Measurements from ENCODE around the gene HOXD1.

The HOXD1 gene

DNA sequence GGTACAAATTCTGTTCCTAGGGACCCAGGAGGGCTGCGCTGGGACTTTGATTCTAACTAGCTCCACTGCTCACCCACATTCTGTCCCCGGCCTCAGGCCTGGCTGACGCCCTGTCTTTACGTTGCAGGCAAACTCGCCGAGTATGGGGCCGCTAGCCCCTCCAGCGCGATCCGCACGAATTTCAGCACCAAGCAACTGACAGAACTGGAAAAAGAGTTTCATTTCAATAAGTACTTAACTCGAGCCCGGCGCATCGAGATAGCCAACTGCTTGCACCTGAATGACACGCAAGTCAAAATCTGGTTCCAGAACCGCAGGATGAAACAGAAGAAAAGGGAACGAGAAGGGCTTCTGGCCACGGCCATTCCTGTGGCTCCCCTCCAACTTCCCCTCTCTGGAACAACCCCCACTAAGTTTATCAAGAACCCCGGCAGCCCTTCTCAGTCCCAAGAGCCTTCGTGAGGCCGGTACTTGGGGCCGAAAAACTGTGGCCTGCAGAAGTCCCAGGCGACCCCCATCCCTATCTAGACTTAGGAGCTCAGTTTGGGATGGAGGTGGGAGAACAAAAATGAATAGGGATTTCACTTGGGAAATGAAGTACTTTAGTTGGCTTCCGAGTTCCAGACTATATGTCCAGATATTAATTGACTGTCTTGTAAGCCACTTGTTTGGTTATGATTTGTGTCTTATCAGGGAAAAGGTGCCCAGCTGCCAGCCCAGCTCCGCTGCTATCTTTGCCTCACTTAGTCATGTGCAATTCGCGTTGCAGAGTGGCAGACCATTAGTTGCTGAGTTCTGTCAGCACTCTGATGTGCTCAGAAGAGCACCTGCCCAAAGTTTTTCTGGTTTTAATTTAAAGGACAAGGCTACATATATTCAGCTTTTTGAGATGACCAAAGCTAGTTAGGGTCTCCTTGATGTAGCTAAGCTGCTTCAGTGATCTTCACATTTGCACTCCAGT, 1.5 kb downstream of the HOXD1 start:
- no peaks in the 10 kb centered on the region for H3K36me3 ChIP-seq (ENCODE audit: control insufficient read depth, insufficient read depth, low read length)
- no peak overlapping the region for H3K27ac ChIP-seq (ENCODE audit: low read depth, low read length, severe bottlenecking)
- no peaks in the 10 kb centered on the region for H3K9me3 ChIP-seq (ENCODE audit: control insufficient read depth, low read length)
- H3K4me1 ChIP-seq (ENCODE audit: control insufficient read depth, insufficient read depth, low read length, poor library complexity, severe bottlenecking): no peaks in the 10 kb centered on the region
- 9 to 11% methylated on average over 17 to 20 of the region's 28 CpGs for WGBS, 2 experiments (ENCODE audit: insufficient coverage in 2 of 2)
- peak overlapping the region; percentile 30 for H3K4me3 ChIP-seq (ENCODE audit: extremely low read depth, insufficient read depth, low read length, poor library complexity, severe bottlenecking)

DNA sequence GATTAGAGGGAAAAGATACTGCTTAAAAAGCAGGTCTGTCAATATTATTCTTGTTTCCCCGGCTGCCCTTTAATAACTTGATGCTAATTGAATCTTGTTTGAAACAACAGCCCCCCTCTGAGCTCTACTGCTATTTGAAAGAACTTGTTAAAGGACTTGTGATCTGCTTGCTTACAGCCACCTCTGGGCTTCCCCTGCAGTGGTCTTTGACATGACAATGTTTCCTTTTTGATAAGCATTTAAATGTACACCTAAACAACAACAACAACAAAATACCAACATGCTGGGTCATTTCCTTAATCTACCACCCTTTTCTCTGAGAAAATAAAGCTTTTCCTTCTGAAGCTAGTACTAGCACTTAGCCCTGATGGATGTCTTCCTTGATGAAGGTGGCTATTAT, 3.9 kb downstream of the HOXD1 start:
- no peaks in the 10 kb centered on the region for H3K36me3 ChIP-seq (ENCODE audit: control insufficient read depth, insufficient read depth, low read length)
- no peaks in the 10 kb centered on the region for H3K9me3 ChIP-seq (ENCODE audit: control insufficient read depth, low read length)
- no peak overlapping the region for H3K4me3 ChIP-seq (ENCODE audit: extremely low read depth, insufficient read depth, low read length, poor library complexity, severe bottlenecking)
- WGBS, 2 experiments (ENCODE audit: insufficient coverage in 2 of 2): 8% methylated on average over 1 of the region's 1 CpG; no CpG with 5 or more reads in 1 of the 2 experiments
- no peaks in the 10 kb centered on the region for H3K4me1 ChIP-seq (ENCODE audit: control insufficient read depth, insufficient read depth, low read length, poor library complexity, severe bottlenecking)
- no peak overlapping the region for H3K27ac ChIP-seq (ENCODE audit: low read depth, low read length, severe bottlenecking)

DNA sequence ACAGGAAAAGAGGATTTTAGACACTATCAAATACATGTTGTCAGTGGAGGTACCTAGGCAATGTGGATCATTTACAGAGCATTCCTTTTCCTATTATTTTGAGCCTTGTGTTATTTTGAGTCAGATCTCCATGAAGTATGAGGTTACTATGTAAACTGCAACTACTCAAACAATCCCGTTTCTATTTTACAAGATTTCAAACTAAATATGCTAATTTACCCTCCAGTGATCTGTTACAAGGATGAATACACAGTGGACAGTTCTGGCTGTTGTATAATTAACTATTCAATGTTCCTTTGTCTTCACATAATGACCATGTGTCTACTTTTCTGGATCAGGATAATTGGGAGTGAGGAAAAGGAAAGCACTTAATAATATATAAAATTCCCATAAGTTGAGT, 4.6 kb downstream of the HOXD1 start:
- H3K4me1 ChIP-seq (ENCODE audit: control insufficient read depth, insufficient read depth, low read length, poor library complexity, severe bottlenecking): no peaks in the 10 kb centered on the region
- no peak overlapping the region for H3K27ac ChIP-seq (ENCODE audit: low read depth, low read length, severe bottlenecking)
- WGBS, 2 experiments (ENCODE audit: insufficient coverage in 2 of 2): no CpG with 5 or more reads among the region's 1 CpG
- H3K36me3 ChIP-seq (ENCODE audit: control insufficient read depth, insufficient read depth, low read length): no peaks in the 10 kb centered on the region
- H3K9me3 ChIP-seq (ENCODE audit: control insufficient read depth, low read length): no peaks in the 10 kb centered on the region
- H3K4me3 ChIP-seq (ENCODE audit: extremely low read depth, insufficient read depth, low read length, poor library complexity, severe bottlenecking): no peak overlapping the region

DNA sequence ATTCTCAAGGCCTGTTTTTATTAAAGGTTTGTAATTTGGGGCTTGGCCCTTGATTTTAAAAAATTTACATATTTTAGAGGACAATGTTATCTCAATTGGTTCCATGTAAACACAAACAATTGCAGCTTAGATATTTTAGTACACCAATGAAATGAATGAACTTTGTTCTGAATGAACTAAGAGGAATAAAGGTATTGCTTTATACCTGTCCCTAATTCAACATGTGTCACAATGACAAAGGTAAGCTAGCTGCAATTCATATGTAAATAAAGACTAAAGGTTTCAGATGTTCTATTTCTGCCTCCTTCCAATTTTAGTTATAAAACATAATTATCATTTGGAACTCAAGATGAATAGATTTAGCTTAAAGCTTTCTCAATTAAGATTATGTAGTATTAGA, 11.4 kb downstream of the HOXD1 start:
- no peak overlapping the region for H3K4me3 ChIP-seq (ENCODE audit: extremely low read depth, insufficient read depth, low read length, poor library complexity, severe bottlenecking)
- H3K9me3 ChIP-seq (ENCODE audit: control insufficient read depth, low read length): no peaks in the 10 kb centered on the region
- no peaks in the 10 kb centered on the region for H3K4me1 ChIP-seq (ENCODE audit: control insufficient read depth, insufficient read depth, low read length, poor library complexity, severe bottlenecking)
- no peaks in the 10 kb centered on the region for H3K36me3 ChIP-seq (ENCODE audit: control insufficient read depth, insufficient read depth, low read length)
- no peak overlapping the region for H3K27ac ChIP-seq (ENCODE audit: low read depth, low read length, severe bottlenecking)

DNA sequence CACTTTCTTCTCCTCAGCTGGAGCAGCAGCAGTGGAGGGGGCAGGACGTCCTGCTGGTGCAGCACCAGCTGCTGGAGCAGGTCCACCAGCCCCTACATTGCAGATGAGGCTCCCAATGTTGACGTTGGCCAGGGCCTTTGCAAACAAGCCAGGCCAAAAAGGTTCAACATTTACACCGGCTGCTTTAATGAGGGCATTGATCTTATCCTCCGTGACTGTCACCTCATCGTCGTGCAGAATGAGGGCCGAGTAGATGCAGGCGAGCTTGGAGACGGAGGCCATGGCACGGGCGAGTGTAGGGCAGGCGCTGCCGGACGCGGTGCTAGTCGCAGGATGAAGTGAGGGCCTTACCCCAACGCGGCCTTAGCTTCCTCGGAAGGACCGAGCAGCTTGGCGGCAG, 12.5 kb downstream of the HOXD1 start:
- H3K27ac ChIP-seq (ENCODE audit: low read depth, low read length, severe bottlenecking): no peak overlapping the region
- WGBS, 2 experiments (ENCODE audit: insufficient coverage in 2 of 2): 85 to 88% methylated on average over 7 to 19 of the region's 21 CpGs
- no peaks in the 10 kb centered on the region for H3K36me3 ChIP-seq (ENCODE audit: control insufficient read depth, insufficient read depth, low read length)
- H3K9me3 ChIP-seq (ENCODE audit: control insufficient read depth, low read length): no peaks in the 10 kb centered on the region
- H3K4me1 ChIP-seq (ENCODE audit: control insufficient read depth, insufficient read depth, low read length, poor library complexity, severe bottlenecking): no peaks in the 10 kb centered on the region
- no peak overlapping the region for H3K4me3 ChIP-seq (ENCODE audit: extremely low read depth, insufficient read depth, low read length, poor library complexity, severe bottlenecking)

DNA sequence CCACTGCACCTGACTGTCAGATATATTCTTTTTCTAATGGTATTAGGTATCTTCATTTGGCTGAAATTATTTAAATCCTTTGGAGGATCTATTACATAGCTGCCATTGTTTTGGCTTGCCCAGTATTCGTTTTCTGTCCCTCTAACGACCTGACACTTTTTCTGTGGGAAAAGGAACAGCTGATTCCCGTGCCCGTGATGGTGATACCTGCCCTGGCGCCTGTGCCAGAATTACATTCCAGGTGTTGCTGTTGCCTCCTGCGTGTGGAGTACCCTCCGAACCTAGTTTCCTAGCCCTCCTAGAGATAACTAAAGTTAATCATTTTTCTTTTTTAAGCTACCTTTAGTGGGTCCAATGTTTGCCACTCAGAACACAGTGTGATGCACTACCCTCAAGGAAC, 14.0 kb downstream of the HOXD1 start:
- 86 to 90% methylated on average over 6 to 7 of the region's 7 CpGs for WGBS, 2 experiments (ENCODE audit: insufficient coverage in 2 of 2)
- H3K36me3 ChIP-seq (ENCODE audit: control insufficient read depth, insufficient read depth, low read length): no peaks in the 10 kb centered on the region
- H3K4me3 ChIP-seq (ENCODE audit: extremely low read depth, insufficient read depth, low read length, poor library complexity, severe bottlenecking): no peak overlapping the region
- H3K9me3 ChIP-seq (ENCODE audit: control insufficient read depth, low read length): no peaks in the 10 kb centered on the region
- no peaks in the 10 kb centered on the region for H3K4me1 ChIP-seq (ENCODE audit: control insufficient read depth, insufficient read depth, low read length, poor library complexity, severe bottlenecking)
- H3K27ac ChIP-seq (ENCODE audit: low read depth, low read length, severe bottlenecking): no peak overlapping the region

DNA sequence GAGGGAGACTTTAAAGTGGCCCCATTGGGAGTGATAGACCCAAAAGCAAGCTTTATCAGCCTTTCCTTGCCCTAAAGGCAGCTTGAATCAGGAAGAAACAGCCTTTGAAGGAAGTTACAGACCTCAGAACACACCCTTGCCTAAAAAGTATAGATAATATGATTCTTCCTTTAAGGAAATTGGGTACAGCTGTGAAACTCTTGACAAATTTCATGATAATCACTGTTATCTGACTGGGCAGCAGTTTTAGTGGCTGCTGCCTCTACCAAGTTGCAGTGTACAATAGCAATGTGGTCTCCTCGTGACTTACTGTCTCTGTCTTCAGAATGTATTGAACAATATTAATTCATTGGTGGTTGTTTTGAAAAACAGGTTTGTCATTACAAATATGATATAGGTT, 16.7 kb downstream of the HOXD1 start:
- H3K36me3 ChIP-seq (ENCODE audit: control insufficient read depth, insufficient read depth, low read length): no peaks in the 10 kb centered on the region
- H3K9me3 ChIP-seq (ENCODE audit: control insufficient read depth, low read length): no peaks in the 10 kb centered on the region
- no peak overlapping the region for H3K27ac ChIP-seq (ENCODE audit: low read depth, low read length, severe bottlenecking)
- no peaks in the 10 kb centered on the region for H3K4me1 ChIP-seq (ENCODE audit: control insufficient read depth, insufficient read depth, low read length, poor library complexity, severe bottlenecking)
- 80 to 100% methylated on average over 1 of the region's 1 CpG for WGBS, 2 experiments (ENCODE audit: insufficient coverage in 2 of 2)
- H3K4me3 ChIP-seq (ENCODE audit: extremely low read depth, insufficient read depth, low read length, poor library complexity, severe bottlenecking): no peak overlapping the region

DNA sequence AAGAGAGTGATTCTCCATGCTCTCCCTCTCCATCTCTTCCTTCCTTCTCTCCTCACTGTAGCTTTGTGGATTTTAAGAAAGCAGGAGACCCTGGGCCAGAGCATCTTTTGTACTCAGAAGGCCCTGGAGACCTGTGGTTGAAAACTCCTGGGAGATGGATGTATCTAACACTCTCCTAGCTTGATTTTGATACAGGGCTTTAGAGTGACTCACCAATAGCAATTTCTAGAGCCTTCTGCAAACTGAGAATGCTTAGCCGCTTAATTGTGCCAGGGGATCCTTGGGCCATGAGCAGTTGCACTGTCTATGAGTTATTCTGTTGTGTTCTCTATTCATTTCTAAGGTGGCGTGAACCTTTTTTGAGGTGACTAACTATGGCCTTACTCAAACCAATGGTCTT, 17.7 kb downstream of the HOXD1 start:
- no peaks in the 10 kb centered on the region for H3K9me3 ChIP-seq (ENCODE audit: control insufficient read depth, low read length)
- no peaks in the 10 kb centered on the region for H3K36me3 ChIP-seq (ENCODE audit: control insufficient read depth, insufficient read depth, low read length)
- H3K27ac ChIP-seq (ENCODE audit: low read depth, low read length, severe bottlenecking): no peak overlapping the region
- H3K4me3 ChIP-seq (ENCODE audit: extremely low read depth, insufficient read depth, low read length, poor library complexity, severe bottlenecking): no peak overlapping the region
- no peaks in the 10 kb centered on the region for H3K4me1 ChIP-seq (ENCODE audit: control insufficient read depth, insufficient read depth, low read length, poor library complexity, severe bottlenecking)
- 100% methylated on average over 1 of the region's 2 CpGs; no CpG with 5 or more reads in 1 of the 2 experiments for WGBS, 2 experiments (ENCODE audit: insufficient coverage in 2 of 2)

DNA sequence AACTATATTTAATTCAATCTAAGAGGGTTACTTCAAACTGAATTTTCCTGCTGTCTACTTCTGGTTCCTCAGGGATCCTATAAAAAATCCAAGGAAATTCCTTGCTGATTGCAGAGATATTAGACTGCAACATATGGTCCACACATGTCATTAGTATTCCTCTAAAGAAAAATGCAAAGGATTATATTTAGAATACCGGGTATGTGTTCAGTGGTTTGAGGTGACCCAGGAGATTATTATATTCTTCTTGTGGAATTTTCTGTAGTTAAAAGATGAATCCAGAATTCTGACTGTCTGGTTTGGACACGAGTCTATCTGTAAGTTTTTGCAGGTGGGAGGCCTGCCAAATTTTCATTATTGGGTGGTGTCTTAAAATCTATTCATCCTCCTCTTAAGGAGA, 18.2 kb downstream of the HOXD1 start:
- no peak overlapping the region for H3K27ac ChIP-seq (ENCODE audit: low read depth, low read length, severe bottlenecking)
- H3K4me3 ChIP-seq (ENCODE audit: extremely low read depth, insufficient read depth, low read length, poor library complexity, severe bottlenecking): no peak overlapping the region
- H3K9me3 ChIP-seq (ENCODE audit: control insufficient read depth, low read length): no peaks in the 10 kb centered on the region
- H3K4me1 ChIP-seq (ENCODE audit: control insufficient read depth, insufficient read depth, low read length, poor library complexity, severe bottlenecking): no peaks in the 10 kb centered on the region
- WGBS, 2 experiments (ENCODE audit: insufficient coverage in 2 of 2): 84% methylated on average over 2 of the region's 2 CpGs; no CpG with 5 or more reads in 1 of the 2 experiments
- H3K36me3 ChIP-seq (ENCODE audit: control insufficient read depth, insufficient read depth, low read length): no peaks in the 10 kb centered on the region

DNA sequence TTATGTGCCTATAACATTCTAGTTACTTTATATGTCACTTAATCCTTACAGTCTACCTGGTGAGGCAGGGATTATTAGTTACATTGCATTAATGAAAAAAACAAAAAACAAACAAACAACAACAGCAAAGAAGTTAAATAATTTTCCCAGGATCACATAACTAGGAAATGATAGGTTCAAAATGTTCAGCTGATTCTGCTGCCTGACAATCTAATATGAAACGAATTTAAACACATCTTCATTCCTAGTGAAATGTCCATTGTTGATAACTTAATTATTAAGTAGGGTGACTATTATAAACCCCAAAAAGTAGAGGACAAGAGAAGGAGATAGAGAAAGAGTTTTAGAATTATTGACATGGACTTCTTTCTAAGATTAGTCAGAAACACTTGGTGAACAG, 22.6 kb downstream of the HOXD1 start:
- Histone ChIP-seq H3K36me3 (ENCODE audit: control insufficient read depth, insufficient read depth, low read length) (no peaks in the 10 kb centered on the region), H3K27ac (ENCODE audit: low read depth, low read length, severe bottlenecking) (no peak overlapping the region), H3K4me1 (ENCODE audit: control insufficient read depth, insufficient read depth, low read length, poor library complexity, severe bottlenecking) (no peaks in the 10 kb centered on the region), H3K9me3 (ENCODE audit: control insufficient read depth, low read length) (no peaks in the 10 kb centered on the region), H3K4me3 (ENCODE audit: extremely low read depth, insufficient read depth, low read length, poor library complexity, severe bottlenecking) (no peak overlapping the region)
- no CpG with 5 or more reads among the region's 1 CpG for WGBS, 2 experiments (ENCODE audit: insufficient coverage in 2 of 2)

DNA sequence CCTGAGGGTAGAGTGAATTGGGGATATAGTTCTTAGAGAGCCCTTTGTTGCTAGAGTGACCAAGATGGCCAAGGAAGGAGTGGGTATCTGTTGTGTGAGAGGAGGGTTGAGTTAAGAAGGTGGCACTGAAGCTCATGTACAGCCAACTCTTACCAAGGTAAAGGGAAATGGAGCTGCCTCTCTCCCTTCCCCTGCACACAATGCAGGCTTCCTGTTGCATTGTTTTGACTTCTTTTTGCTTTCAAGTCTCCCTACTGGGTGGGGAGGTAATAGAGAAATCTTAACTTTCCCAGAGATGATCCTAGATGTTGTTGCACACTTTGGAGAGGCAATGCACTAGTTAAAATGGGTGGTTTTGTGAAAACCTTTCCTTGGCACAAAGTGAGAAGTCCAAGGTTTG, 23.8 kb downstream of the HOXD1 start:
- no peaks in the 10 kb centered on the region for H3K4me1 ChIP-seq (ENCODE audit: control insufficient read depth, insufficient read depth, low read length, poor library complexity, severe bottlenecking)
- no peak overlapping the region for H3K4me3 ChIP-seq (ENCODE audit: extremely low read depth, insufficient read depth, low read length, poor library complexity, severe bottlenecking)
- H3K9me3 ChIP-seq (ENCODE audit: control insufficient read depth, low read length): no peaks in the 10 kb centered on the region
- no peak overlapping the region for H3K27ac ChIP-seq (ENCODE audit: low read depth, low read length, severe bottlenecking)
- no peaks in the 10 kb centered on the region for H3K36me3 ChIP-seq (ENCODE audit: control insufficient read depth, insufficient read depth, low read length)
